GM18502 (cell line): Measurements from ENCODE around the gene TAS2R43.
"Not testable (repeated sequence)": the region's sequence is repeated elsewhere in the genome, so short reads cannot be mapped to it uniquely, and the experiment has no call there.

Experiments used
- ATAC-seq: cut with Tn5 transposase; IDR thresholded peaks from one replicate; pipeline ENCODE4 v1.9.1; 2021; ENCODE audit warnings: mild to moderate bottlenecking; ENCODE audit not compliant: unreplicated experiment, poor library complexity

Gene TAS2R43

GRCh38 chr12:11067514-11067913 is 24.6 kb downstream of the TAS2R43 start:
- ATAC-seq = no peak

DNA sequence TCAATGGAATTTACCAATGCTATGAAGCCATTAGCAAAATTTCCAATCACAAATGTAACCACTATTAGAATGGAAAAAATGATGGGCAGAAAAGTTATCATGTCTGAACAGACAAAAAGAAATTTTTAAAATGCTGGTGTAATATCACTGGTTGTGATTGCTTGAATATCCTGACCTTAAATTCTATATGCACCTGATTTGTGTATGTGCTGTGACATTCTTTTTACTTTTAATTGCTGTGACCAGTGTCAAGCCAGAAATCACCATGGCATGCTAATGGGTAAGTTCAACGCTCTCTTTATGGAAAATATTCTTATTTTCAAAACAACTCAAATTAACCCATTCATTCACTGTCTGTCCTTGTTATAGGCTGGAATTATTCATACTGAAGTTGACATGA is 29.9 kb downstream of the TAS2R43 start, which contains the start of gene TAS2R46:
TSS of gene TAS2R46 (minus strand) at position 101 of the 400 bp plus-strand sequence. CDS start at position 101, 0 bp downstream.
- not testable (repeated sequence) for ATAC-seq

GRCh38 chr12:11059784-11060183 is 32.3 kb downstream of the TAS2R43 start:
- ATAC-seq = no peak

- no peak for ATAC-seq
These were observed 33.1 kb downstream of the TAS2R43 start for GRCh38 chr12:11059041-11059440.

- ATAC-seq = no peak
These were observed 36.8 kb downstream of the TAS2R43 start for GRCh38 chr12:11055306-11055705.

GRCh38 chr12:11049806-11050531 is 42.1 kb downstream of the TAS2R43 start:
- ATAC-seq = not testable (repeated sequence)

DNA sequence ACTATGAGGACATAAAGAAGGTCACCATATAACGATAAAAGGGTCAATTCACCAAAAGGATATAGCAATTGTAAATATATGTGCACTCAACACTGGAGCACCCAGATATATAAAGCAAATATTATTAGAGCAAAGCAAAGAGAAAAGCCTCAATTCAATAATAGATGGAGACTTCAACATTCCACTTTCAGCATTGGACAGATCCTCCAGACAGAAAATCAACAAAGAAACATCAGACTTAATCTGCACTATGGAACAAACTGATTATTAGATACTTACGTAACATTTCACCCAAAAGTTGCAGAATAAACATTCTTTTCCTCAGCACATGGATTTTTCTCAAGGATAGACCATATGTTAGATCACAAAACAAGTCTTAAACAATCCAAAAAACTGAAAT is 50.7 kb downstream of the TAS2R43 start:
- ATAC-seq = not testable (repeated sequence)
